GM18873 (cell line): ENCODE measurements around the gene NTM.

Experiments used
- ATAC-seq: cut with Tn5 transposase; IDR thresholded peaks from one replicate; pipeline ENCODE4 v1.9.1; 2021; ENCODE audit warnings: mild to moderate bottlenecking, moderate library complexity, moderate number of reproducible peaks; ENCODE audit not compliant: unreplicated experiment, low FRiP score

Gene NTM

GRCh38 chr11:131458421-131458820 lies 88.0 kb downstream of the NTM start:
- ATAC-seq, result no peak

GRCh38 chr11:131460931-131461330 lies 90.5 kb downstream of the NTM start:
- no peak for ATAC-seq

- no peak for ATAC-seq
Measured at GRCh38 chr11:131462622-131463021, 92.2 kb downstream of the NTM start.

- no peak for ATAC-seq
Measured at GRCh38 chr11:131463162-131463561, 92.7 kb downstream of the NTM start.

GRCh38 chr11:131463649-131464425 lies 93.4 kb downstream of the NTM start:
- ATAC-seq, result no peak

DNA sequence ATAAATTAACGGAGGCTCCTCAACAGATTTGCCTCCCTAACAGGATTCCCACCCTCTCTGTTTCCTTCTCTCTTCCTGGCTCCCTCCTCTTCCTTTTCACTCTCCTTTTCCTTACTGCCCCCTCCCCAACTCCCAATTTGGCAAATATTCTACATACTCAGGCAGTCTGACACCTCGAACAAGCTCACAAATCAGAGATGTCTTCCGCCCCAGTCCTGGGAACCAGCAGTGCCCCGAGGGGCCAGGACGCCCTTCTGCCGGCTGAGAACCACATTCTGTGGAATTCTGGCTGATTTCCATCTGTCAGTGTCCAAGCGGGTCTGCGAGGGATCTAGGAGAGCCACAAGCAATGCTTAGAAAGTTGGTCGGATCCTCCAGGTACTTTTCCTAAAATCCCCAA lies 94.0 kb downstream of the NTM start:
- no peak for ATAC-seq

DNA sequence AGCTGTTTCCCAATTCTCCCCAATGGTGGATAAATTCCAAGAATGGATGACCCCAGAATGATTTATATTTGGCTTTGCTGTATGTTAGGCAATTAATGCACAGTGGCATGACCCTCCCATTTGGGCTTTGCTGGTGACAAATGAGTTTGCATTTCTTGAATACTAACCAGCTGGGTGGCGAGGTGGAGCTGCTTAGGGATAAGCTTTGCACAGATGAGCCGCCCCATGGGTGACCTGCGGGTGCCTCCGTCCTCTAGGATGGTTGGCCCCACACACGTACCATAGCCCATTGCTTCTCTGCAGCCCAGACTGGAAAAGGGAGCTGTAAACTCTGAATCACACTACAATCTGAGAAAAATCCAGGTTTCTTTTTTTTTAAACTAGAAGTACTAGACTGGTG lies 94.6 kb downstream of the NTM start:
- no peak for ATAC-seq

GRCh38 chr11:131465746-131466145 lies 95.3 kb downstream of the NTM start:
- ATAC-seq, result no peak

GRCh38 chr11:131467645-131468394 lies 97.4 kb downstream of the NTM start:
- ATAC-seq, result no peak

DNA sequence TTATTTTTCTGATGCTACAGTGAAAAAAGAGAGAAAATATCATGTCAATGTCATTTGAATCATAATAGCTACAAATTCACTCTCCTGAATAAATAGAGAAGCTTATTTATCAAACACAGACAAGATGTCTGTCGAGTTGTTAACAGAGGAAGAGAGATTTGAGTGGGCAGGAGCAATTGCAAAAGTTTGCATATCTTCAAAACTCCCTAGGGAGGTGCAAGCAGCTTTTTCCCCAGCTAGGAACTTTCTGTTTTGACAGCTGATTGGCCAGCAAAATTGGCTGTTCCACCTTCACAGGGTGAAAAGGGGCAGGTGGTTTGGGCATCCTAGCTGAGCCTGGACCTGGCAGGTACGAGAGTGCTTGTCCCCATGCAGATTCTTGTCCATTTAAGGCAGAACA lies 98.2 kb downstream of the NTM start:
- ATAC-seq, result no peak

DNA sequence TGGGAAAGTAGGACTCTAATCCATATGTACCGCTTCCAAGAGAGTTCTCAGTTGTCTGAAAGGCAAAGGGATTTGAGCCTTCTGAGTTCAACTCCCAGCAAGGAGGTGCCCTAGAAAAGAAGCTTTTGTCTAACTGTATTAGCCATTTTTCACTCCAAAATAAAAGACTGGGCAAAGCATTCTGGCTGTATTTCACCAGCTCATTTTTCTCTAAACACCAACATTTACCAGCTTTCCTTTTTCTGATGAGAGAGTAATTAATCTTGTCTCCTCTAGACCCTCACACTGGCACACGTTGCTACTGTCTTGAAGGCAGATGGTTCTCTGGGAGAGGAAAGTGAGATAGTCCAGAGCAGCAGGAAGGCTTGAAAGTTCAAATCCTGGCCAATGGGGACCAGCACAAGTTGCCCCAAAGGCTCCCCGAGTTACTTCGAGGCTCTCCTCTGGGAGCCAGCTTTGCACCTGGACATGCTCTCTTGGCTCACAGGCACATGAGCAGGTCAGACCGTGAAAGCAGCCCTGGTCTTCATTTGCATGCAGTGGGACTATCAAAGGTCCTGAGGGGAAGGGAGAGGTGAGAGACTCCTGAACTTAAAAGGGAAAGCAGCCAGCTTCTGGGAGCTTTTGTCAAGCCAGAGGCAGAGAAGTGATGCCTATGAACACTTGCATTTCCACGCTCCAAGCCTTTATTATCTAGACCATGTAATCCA lies 100.0 kb downstream of the NTM start:
- ATAC-seq, result no peak

- ATAC-seq, result no peak
Measured at GRCh38 chr11:131471976-131472375, 101.6 kb downstream of the NTM start.

GRCh38 chr11:131474947-131475346 lies 104.5 kb downstream of the NTM start:
- no peak for ATAC-seq

- no peak for ATAC-seq
Measured at GRCh38 chr11:131476266-131476665, 105.9 kb downstream of the NTM start.

DNA sequence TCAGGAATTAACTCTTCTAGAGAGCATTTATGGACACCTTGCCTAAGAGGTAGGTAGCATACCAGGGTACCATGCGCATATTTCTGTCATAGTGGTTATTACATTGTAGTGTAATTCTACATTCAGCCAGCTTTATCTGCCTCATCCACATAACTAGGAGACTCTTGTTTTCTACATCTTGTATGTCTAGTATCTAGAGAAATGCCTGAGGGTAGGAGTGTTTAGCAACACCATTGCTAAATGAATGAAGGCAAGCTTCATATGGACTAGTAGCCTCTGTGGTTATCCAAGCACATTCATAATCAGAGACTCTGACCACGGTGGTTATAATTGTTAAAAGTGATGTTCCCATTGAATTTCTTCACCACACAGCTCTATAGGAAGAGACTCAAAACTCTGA lies 107.9 kb downstream of the NTM start:
- no peak for ATAC-seq

DNA sequence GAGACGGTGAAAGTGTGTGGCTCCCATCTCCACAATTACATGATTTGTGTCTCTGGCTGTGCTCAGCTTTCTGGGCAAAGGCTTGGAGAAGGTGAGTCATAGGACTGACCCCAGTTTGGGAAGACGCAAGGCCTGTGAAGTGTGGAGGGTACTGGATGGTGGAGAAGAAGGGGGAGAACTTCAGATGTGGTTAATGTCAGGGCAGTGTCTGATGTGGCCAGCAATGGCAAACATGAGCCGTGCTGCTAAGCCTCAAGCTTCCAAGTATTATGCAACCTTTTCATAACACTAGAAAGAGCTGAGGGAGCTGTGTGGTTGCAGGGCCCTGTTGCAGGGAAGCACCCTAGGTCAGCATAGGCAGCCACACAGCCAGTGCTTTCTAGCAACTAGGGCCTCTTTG lies 110.9 kb downstream of the NTM start:
- no peak for ATAC-seq

- no peak for ATAC-seq
Measured at GRCh38 chr11:131481971-131482370, 111.6 kb downstream of the NTM start.

DNA sequence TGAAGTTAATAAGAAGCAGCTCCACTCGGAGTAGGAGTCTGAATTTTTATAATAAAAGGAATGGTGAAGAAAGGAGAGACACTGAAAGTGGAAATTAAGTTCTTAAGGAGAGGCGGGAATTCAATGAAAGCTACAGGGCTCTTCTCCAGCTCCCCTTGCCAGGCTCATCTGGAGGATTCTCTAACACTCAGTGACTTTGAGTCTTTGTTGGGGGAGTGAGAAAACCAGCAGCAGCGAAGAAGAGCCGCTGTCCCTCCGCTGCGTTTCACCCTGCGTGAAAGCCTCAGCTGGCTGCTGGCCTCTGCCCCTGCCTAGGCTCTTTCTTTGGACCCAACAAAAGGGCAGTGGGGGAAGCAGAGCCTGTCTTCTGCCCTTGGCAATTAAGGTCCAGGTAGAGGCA lies 113.0 kb downstream of the NTM start:
- no peak for ATAC-seq

DNA sequence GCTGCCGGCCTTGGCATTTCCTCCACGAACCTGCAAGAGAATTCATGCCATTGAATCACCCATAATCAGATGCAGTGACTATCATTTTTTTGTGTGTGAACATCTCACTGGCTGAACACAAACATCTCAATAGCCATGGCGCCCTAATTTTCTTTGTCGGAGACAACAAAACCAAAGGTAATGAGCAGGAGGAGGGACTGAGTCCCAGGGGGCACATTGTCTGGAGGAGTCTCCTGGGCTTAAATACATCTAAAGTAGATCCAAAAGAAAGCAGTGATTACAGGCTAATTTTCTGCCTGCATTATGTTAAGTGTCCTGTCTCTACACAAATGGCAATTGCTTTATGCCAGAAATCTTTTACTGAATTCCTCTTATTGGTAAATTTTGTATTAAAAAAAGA lies 113.5 kb downstream of the NTM start:
- ATAC-seq, result no peak

GRCh38 chr11:131486100-131486499 lies 115.7 kb downstream of the NTM start:
- no peak for ATAC-seq

DNA sequence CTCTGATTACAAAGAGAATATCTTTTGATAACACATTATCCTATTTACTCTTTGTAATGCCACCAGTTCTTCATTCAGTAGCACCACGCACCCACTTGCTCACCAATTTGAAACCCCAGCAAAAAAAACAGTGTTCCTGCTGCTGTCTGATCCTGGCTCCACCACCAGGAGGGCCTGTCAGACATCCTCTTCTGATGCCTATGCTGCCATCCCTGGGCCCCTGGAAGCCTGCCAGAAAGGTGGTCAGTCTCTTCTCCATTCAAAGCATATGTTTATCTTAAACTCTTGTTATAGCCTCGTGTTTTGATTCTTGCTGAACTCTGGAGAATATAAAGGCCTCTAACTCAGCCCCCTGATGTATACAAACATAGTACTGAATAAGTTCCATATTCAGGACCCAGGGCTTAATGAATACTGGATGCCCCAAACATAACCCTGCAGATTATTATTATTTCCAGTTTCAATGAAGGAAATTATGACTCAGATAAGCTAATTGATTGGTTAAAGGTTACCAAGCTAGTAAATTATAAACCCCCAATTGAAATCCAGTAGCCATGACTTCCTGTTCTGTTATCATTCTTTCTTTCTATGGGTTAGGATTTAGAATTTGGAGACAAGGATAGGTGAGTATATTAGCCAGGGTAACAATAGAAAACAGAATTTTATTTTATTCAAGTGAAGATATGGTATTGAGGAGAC lies 116.7 kb downstream of the NTM start:
- no peak for ATAC-seq
